GM19324 (cell line): ENCODE measurements around the gene CAMTA1.

Experiments used
- ATAC-seq: cut with Tn5 transposase; IDR thresholded peaks from one replicate; pipeline ENCODE4 v1.9.1; 2021; ENCODE audit warnings: mild to moderate bottlenecking, moderate library complexity; ENCODE audit not compliant: unreplicated experiment, low FRiP score

Gene CAMTA1

GRCh38 chr1:6922096-6922931 is 137.1 kb downstream of the CAMTA1 start:
- no peak for ATAC-seq

GRCh38 chr1:6923012-6923411 is 137.8 kb downstream of the CAMTA1 start:
- no peak for ATAC-seq

- ATAC-seq, result no peak
Measured at GRCh38 chr1:6923416-6923815, 138.2 kb downstream of the CAMTA1 start.

GRCh38 chr1:6923955-6924881 is 139.0 kb downstream of the CAMTA1 start:
- ATAC-seq, result no peak

DNA sequence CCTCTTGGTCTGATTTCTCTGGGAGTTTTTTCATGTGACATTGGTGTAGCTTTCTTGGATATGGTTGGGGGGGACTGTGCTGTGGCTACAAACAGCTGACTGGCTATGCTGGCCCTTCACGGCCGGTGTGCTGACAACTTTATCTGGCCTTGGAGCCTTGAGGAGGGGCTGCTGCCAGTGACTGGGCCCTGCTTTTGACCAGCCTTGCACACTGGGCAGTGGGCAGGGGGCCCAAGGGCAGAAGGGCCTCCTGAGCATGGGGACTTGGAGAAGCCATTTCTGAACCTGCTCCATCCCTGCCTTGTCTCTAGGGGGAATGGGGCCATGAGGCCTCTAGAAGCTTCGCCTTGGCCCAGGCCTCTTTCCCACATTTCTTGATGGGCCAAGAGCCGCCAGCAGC is 139.6 kb downstream of the CAMTA1 start:
- no peak for ATAC-seq

- no peak for ATAC-seq
Measured at GRCh38 chr1:6927626-6928025, 142.4 kb downstream of the CAMTA1 start.

DNA sequence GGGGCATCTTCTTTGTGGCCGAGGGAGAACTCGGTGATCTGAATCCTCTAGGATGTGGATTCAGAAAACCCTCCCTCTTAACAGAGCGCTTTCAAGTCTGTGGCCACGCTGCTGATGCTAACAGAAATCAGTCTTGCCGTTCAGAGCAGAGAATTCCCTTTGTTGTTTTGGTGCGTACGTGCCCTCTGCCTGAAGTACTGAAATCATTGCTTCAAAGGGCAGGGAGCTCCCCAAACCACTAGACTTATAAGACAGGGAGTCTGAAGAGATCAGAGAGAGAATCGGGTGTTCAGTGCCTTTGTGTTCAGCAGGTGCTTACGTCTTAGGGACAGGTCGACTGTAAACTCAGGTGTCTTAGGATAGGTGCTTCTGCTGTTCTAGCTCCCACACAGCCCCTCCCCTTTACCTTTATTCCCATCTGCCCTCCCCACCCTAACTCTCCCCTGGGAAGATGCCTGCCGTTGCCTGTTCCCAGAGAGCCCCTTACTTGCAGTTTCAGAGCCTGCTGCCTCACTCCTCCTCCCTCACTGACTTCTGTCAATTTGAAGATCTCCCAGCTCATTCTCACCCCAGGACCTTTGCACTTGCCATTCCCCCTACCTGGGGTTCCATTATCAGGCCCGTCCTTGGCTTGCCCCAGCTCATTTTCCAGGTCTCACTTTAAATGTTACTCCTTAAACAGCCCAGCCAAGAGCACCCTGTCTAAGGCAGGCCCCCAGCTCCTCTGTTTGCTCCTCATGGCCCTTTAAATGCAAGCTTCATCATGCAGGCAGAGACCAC is 143.0 kb downstream of the CAMTA1 start:
- ATAC-seq, result no peak

DNA sequence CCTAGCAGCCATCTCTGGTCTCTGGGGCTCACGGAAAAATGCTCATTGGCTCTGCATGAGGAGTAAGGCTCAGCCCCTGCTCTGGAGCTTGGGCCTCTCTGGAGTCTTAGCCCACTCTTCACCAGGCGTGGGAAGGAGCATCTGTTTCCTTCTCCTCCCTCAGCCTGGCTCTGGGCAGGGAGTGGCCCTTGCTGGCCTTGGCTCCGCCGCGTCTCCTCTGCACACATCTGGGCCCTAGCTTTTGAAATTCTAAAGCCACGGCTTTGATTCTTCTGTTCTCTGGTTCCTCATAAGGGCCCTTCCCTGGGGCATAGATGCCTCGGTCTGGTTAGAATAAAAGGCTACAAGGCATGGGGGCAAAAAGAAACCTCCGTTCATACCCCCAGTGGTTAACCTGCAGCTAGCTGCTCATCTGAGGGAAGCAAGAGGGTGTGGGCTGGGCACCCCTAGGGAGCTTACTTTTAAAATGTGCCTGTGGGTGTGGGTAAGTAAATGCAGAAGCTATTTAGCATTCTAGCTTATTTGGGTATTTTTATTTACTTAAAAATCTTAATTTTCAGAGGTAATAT is 145.6 kb downstream of the CAMTA1 start:
- no peak for ATAC-seq

DNA sequence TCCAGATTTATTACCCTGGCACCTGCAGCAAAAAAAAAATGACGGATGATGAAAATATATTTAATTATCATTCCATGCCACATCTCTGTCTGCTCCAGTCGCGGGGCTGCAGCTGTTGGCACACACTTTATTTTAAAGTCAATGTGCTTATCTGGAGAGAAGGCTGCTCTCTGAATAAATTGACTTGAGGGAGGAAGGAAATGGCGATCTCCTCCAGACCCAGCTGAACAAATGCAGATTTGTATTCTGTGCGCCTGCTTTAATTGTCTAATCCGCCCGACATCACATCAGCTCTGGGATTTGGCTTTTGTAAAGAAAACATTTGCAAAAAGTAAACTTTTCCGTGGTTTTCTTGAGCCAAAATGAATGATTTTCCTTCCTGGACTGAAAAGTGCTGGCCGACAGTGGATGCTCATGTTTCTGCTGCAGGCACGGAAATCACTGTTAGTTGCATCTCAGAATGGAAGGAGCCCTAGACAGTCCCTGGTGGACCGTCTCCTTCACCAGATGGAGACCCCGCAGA is 150.2 kb downstream of the CAMTA1 start:
- no peak for ATAC-seq

- no peak for ATAC-seq
Measured at GRCh38 chr1:6935911-6936690, 150.8 kb downstream of the CAMTA1 start.

DNA sequence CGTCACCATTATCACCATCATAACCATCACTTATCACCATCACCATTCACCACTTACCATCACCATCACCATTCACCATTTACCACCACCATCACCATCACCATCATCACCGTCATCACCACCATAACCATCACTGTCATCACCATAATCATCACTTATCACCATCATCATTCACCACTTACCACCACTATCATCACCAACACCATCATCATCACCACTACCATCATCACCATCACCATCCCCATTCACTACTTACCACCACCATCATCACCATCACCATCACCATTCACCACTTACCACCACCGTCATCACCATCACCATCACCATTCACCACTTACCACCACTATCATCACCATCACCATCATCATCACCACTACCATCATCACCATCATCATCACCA is 151.8 kb downstream of the CAMTA1 start:
- ATAC-seq, result no peak

GRCh38 chr1:6939363-6939762 is 154.1 kb downstream of the CAMTA1 start:
- no peak for ATAC-seq

DNA sequence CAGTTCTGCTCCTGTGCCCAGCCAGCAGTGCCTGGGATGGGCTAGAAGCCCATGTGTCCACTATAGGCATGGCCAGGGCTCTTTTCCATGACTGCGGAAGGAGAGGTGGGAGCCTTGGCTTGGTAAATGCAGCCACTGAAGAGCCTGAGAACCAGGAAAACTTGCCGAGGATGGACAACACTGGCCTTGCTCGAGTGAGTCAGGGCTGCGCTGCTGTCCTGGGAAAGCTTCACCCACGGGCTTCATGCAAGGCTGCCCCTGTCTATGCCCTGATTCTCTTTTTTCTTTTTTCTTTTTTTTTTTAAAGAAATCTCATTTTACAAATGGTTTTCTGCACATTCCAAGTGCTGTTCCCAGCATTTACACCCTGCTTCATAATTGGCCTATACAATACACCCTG is 156.5 kb downstream of the CAMTA1 start:
- no peak for ATAC-seq

DNA sequence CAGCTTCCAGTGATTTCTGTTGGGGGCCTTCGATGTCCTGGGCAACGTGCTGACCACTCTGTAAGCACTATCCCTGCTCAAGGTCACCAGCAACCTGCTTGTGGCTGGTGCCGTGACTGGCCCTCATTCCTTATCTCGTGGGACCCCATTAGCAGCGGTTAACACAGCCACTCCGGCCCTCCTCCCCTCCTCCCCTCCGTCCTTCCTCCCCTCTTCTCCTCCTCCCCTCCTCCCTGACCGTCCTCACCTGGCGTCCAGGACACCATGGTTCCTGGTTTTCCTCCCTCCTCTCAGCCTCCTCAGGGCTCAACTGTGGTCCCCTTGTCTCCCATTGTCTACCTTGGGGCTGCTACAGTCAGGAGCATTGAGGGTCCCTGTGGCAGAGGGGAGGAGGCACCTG is 157.7 kb downstream of the CAMTA1 start:
- ATAC-seq, result no peak

DNA sequence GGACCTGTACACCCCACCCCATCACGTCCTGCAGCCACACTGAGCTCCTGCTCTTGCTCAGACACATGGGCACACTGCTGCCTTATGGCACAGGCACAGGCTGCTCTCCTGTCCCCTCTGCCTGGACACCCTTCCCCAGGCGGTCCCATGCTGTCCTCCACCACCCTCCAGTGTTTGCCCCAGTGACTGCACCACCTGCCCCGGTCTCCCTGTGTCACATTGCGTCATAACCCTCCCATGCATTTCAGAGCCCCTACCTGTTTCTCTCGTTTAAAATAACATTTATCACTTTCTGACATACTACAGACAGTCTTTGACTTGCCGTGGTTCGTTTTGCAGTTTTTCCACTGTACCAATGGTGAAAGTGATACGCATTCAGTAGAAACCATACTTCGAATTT is 159.2 kb downstream of the CAMTA1 start:
- ATAC-seq, result no peak

GRCh38 chr1:6947952-6948351 is 162.7 kb downstream of the CAMTA1 start:
- no peak for ATAC-seq

- no peak for ATAC-seq
Measured at GRCh38 chr1:6948416-6948815, 163.2 kb downstream of the CAMTA1 start.

DNA sequence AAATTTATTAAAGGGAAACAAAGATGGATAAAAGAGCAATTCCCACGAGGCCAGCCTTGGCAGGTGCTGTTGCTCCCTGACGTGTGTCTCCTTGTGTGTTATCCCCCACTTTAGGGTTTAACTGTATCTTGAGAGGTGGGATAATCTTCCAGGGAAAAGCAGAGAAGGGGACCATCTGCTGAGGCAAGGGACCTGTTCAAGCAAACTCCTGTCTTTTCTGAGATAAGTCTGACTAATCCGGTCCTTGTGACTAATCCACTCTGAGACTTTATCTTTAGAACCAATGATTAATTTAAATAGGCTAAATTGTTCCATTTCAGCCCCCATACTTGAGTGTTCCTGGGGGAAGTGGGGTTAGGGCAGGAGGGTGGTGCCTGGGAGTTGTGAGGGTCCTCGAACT is 163.6 kb downstream of the CAMTA1 start:
- no peak for ATAC-seq

DNA sequence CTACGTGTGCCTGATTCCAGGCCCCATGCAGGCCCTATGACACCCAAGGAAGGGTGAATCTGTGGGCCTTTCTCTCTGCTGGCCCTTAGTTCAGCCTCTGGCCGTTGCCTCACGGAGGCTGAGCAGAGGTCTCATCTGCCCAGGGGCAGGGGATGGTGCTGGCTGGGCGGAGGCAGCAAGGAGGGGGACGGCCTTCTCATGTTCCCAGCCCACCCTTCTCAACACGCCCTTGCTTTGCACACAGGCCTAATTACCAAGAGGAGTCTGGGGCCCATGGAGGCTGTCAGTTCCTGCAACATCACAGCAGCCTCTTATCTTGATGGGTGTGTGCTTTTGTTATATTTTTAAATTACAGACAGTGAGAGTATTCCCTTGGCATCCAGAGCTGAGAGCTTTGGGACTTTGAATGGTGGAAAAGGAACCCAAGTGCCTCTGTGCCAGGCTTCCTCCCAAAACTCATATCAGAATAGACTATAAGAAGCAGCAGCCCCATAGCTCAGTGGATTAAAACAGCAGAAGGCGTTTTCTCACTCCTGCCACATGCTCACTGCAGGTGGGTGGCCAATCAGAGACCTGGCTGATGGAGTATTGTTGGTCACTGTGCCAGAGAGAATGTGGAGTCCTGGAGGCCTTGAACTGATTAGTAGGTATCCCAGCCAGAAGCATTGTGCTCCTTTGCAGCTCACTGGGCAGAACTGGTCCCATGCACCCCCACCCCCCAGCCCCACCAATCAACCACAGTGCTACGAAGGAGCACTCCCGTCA is 164.9 kb downstream of the CAMTA1 start:
- ATAC-seq, result no peak
